ENCODE results near the gene SLC7A14.

The SLC7A14 gene

DNA sequence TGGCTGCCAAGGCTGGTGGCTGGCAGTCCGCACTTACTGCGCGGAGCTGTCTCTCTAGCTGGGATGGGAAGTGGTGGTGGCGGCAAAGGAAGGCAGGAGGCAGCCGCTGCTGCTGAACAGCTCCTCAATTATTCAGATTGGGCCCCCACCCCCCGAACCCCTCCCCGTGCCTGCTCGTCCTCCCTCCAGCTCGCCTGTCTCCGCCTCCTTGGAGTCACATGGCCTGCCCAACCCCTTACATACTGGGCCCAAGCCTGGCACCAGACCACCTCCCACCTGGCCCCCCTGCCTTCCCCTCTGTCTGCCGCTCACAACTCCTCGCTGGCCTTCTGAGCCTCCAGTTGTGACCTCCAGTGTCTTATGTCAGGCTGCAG is at the start of gene SLC7A14:
Gene SLC7A14 (minus strand): TSS at position 139 of the 374 bp plus-strand sequence. CDS start 59,139 bp downstream, outside the sequence.
- no peak for DNase-seq (ENCODE audit: low spot score)

DNA sequence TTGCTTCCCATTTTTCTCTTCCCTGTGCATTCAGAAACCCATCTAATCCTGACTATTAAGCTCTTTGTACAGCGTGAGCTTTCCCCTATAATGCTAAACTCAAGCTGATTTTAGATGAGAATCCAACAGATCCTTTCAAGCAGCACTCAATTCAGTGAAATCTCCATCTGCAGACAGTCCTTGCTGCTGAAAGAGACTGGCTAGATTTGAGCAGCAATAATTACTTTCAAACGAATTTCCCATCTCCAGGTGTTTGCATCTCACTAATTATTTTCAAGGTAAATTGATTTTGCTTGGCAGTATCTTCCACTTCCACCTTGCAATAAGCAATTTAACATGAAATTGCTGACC is 49.5 kb upstream of the SLC7A14 start:
- no peak for DNase-seq (ENCODE audit: low spot score)

DNA sequence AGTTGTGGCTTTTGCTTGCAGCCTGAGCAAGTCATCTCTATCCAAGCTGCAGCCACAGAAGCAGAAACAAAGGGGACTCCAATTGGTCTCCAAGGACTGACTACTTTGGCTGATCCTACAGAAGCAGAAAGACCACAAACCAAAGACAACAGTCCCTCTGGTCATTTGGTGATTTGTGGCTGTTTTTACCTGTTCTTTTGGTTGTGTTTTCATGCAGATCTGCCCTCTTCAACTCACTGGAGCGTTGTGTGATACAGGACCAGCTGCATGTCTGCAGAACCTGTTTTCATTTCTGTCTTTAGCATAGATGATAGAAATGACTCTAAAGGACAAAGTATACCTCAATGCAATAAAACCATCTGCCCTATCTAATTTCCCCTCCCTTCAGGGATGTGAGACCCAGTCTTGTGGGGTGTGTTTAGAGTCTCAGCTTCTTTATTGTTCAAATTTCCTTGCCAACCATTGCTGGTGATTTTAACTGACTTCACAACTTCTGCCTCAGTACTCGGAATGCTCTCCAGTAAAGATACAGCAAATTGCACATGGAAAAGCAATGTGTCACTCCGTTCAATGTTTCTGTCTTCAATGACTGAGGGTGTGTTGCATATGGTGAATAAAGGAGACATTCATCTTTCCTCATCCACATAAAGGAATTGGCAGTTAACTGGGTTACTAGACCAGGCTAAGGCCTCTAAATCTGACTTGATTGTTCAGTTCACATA is 48.9 kb upstream of the SLC7A14 start:
- DNase-seq (ENCODE audit: low spot score): no peak

DNA sequence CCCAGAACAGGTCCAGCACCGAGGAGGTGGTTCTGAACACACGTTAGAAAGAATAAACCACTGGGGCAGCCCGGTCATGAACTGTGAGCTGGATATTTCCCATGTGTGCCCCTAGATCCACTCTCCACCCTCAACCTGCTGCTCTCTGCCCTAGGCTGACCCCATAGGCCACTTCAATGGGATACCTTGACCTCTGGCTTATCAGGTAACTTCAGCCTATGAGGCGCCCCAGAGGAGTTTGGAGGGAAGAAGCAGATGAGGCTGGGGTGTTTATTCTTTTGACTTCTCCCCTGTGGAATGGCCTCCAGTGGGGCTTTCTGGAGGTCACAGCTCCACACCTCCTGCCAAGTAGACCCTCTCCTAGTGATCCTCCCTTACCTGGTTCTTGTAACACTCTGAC is 47.7 kb upstream of the SLC7A14 start:
- no peak for DNase-seq (ENCODE audit: low spot score)

DNA sequence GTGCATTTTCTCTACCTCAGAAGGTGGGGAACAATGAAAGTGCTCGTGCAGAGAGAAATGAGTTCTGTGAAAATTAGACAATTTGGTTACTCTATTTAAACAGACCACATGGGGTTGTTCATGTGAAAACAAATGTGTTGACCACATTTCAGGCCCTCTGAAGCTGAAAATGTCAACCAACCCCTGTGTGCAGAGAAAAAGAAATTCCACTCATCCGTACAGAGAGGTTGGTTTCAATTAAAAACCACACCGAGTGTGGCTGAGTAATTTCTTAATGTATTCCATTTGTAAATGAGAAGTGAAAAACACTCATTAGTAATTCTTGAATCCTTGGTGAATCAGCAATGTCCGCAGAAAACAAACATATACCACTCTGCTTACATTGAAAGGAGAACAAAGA is 46.9 kb upstream of the SLC7A14 start:
- DNase-seq (ENCODE audit: low spot score): no peak

DNA sequence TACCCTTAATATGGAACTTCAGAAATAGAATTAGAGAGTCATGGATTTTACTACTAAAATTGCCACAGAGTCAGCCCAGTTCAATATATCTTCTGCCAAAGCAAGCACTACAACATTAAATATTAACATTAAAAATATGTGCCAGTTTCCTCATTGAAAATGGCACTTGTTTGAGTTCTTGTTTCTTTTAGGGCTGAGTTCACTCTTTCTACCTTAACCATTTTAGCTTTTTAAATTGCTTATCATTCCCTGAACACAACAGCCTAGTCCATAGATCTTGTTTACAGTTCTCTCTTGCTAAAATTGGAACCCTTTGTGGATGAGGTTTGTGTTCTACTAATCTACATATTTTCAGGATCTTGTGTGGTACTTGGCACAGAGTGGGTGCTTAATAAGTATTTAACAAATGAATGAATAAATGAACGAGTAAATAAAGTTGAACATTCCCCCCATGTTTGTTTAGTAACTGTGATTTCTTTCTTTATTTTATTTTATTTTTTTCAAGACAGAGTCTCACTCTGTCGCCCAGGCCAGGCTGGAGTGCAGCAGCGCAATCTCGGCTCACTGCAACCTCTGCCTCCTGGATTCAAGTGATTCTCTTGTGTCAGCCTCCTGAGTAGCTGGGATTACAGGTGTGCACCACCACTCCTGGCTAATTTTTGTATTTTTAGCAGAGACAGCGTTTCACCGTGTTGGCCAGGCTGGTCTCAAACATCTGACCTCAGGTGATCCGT is 46.0 kb upstream of the SLC7A14 start:
- no peak for DNase-seq (ENCODE audit: low spot score)

DNA sequence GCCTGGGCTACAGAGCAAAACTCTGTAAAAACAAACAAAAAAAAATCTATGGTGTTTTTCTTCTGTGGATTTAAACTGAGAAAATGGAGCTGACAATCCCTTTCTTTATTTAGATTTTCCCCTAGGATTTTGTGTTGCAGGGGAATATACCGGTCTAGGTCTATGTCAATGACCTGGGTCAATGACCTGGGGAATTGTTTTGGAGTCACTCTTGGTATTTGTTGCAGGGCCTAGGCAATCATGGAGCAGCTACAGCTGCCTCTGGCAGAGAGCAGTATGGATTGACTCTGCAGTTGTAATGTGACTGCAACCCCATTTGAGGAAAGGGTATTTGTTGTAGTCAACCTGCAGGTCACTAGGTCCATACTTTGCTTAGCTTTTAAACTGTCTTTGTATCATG is 37.6 kb upstream of the SLC7A14 start:
- no peak for DNase-seq (ENCODE audit: low spot score)

DNA sequence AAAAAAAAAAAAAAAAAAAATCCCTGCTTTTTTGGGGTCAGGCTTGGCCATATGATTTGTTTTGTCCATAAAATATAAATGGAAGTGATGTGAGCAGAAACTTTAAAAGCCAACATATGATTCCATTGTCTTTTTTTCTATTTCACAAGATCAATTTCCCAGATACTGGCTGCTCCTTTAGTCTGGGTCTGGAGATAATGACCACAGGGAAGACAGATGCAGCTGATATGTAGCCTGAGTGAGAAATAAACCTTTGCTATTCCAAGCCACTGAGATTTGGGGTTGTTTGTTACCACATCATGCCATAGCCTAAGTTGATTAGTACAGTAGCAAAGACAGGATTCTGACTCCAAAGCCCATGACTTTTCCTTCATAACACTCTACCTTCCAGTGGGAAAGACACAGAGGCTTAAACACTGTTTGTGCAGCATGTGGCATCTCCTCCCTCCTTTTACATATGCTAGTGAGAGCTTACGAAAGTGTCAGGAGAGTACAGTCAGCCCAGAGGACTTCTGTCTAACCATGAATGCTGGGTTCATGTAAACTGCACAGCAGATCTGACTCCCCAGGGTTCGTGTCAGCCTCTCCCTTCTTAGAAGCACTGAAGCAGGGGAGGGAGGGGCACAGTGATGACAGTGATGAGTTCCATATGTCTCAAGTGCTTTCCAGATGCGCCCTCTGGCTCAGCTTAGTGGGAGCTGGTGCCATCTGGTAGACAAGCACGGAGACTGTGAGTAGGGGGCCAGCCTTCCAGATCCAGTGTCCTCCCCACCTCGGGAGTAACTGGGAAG is 36.7 kb upstream of the SLC7A14 start:
- DNase-seq (ENCODE audit: low spot score): no peak

DNA sequence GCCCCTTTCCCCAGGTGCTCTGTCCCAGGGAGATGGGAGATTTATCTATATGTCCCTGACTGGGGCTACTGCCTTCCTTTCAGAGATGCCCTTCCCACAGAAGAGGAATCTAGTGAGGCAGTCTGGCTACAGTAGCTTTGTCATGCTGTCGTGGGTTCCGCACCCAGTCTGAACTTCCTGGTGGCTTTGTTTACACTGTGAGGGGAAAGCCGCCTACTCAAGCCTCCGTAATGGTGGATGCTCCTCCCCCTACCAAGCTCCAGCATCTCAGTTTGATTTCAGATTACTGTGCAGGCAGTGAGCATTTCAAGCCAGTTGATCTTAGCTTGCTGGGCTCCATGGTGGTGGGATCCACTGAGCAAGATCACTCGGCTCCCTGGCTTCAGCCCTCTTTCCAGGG is 35.4 kb upstream of the SLC7A14 start:
- DNase-seq (ENCODE audit: low spot score): no peak

DNA sequence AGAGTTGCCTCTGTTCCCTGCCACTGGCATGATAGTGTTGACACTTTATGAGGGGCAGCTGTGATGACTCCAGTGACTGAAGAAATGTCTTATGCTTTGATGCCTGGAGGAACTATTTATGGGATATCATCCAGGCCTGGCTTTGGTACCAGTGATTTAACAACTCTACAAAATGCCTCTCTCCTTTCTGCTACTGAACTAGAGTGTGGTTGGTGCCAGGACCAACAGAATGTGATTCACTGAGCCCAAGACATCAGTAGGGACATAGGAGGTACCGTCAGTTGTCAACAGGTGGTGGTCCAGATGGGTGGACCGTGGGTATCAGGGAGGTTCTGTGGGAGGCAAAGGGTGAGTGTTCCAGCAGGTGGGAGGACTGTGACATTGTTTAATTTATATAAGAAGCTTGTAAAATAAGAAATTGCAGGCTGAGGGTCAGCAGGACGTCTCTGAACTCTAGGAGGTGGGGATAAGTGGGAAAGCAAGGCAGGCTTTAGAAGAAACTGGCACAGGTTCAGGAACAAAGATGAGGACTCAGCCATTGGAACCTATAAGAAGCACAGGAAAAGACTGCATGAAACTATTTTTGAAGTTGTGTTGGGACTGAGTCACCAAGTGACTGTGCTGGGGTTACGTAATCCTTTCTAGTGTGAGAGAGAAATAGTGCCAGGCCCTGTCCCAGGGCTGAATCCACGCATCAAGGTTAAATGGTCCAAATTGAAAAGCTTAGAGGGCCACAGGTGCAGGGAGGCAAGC is 28.5 kb upstream of the SLC7A14 start:
- no peak for DNase-seq (ENCODE audit: low spot score)

DNA sequence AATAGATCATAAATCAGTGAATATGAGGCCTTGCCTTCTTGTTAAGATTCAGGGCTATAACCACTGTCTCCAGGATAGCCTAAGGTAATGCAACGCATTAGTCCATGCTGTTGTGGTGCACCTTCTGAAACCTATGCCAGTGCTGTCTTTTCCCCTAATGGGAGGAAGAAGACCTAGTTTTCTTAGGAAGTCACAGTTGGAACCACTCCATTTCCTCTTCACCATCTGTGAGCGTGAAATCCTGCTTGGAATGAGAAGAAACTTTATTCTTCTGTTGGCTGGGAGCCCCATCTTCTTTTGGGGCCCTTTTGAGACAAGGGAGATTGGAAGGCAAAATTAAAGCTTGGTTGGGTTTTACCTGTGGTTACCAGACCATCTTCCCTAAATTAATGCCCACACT is 25.9 kb upstream of the SLC7A14 start:
- no peak for DNase-seq (ENCODE audit: low spot score)

DNA sequence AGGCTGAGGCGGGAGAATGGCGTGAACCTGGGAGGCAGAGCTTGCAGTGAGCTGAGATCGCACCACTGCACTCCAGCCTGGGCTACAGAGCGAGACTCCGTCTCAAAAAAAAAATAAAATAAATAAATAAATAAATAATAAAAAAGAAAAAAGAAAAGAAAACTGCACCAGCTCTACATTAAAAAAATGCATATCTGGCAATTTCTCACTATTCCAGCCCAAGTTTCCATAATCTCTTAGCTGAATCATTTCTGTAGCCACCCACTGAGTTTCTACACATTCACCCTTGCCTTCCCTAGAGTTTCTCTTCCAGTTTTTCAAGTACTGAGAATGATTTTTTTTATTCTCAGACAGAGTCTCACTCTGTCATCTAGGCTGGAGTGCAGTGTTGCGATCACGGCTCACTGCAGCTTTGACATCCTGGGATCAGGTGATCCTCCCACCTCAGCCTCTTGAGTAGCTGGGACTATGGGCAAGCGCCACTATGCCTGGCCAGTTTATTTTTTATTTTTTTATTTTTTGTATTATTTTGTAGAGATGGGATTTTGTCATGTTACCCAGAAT is 24.5 kb upstream of the SLC7A14 start:
- no peak for DNase-seq (ENCODE audit: low spot score)

DNA sequence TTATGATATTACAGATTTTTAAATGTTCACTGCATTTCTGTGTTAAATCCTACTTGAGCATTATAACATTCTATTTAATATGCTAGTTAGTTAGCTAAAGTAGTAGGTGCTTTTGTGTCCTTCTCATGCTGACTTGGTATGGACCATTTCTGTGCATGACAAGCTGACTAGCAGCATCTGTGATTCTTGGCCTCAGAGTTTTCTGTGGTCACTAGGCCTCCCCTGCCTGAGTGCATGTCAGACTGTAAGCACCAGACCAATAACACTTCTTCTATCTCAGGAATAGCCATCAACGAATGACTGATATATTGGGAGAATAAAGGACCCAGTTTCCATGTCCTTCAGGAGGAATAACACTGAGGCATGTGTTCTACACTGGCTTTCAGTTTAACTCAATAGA is 22.6 kb upstream of the SLC7A14 start:
- DNase-seq (ENCODE audit: low spot score): no peak

DNA sequence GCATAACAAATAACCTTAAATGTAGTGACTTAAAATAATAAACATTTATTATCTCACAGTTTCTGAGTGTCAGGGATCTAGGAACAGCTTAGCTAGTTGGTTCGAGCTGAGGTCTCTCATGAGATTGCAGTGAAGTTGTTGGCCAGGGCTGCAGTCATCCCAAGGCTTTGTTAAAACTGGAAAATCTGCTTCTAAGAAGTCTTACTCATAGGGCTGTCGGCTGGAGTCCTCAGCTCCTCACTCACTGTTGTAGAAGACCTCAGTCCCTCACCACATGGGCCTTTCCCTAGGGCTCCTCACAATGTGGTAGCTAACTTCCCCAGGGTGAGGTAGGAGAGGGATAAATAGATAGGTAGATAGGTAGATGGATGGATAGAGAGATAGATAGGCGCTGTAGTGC is 20.8 kb upstream of the SLC7A14 start:
- no peak for DNase-seq (ENCODE audit: low spot score)

DNA sequence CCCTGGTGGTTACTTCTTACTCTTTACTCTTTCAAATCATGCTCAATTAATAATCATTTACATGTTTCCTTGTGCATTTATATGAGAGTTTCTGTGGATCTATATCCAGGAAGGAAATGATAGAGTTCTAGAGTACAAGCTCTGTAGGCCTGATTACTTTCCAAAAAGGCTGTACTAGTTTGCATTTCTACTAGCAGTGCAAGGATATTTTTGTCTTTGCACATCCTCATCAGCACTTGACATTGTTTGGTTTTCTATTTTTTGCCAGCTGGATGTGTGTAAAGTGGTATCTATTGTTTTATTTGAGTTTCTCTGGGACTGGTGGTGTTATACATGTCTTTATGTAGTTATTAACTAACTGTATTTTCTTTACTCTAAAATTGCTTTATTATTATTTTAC is 19.6 kb upstream of the SLC7A14 start:
- no peak for DNase-seq (ENCODE audit: low spot score)

DNA sequence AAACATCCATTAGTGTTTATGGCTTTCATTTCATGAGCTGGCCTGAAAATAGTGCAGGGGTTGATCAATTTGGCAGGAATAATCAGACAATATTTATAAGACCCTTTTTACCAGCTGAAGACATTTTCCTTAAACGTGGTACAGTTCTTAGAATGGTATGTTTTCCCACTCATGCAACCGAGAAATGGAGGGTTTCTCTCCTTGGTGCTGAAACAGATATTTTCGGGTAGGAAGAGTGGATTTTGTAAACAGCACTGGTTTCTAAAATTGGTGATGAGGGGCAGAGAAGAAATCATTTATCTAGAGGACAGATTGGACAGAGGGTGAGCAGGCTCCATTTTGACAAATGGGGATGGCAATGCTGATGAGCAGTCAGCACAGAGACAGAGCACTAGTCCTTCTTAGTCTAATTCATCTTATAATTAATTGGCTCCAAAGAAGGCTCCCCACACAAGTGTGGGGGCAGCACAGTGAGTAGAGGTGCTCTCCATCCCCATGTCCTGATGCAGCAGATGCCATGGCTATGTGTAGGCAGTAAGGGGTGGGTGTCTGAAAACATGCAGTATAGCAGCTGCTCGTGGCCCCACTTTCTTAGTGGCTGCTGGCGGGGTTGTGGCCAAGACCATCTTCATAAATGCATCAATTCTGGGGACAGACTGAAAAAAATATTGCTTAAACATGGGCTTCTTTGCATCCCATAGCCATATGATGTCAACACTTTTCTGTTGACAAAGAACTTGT is 18.1 kb upstream of the SLC7A14 start:
- no peak for DNase-seq (ENCODE audit: low spot score)

DNA sequence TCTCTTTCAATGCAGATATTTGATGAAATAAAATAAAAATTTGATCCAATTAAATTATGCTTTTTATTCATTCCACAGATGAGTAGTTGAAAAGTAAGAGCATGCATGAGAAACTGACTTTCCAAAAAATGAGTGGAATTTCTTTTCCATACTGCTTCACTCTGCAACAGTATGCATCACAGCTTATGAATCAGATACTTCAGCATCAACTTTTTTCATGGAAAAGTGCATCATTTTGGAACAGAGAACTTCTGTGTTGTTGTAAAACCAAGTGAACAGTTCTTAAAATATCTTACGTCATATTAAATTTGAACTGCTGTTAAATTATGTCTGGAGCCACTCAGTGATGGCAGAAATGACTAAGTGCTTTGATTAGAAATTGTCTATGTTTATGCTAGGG is 16.7 kb upstream of the SLC7A14 start:
- no peak for DNase-seq (ENCODE audit: low spot score)

DNA sequence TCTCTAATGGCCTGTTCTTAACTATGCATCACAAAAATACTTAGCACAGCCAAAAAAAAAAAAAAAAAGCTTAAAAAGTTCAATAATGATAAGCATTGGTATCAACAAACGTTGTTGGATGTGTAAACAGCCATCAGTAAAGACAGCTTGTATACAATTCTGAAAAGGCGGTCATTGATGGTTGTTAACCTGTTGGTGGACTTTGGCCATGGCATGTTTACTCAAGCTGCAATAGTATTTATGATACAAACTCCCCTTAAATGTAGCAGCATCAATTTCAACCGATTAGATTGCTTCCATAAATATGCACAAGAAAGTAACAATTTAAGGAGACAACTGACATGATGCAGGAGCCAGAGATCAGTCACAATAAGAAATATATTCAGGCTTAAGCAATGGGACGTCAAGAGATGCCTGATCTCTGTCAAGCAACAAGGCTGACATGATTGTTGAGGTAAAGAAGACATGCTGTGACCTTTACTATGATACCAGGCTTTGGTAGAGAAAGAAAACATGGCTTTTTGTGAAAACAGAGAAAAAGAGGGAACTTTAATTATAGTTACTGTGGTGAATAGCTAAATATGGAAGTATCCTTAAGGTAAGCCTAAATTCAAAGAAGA is 14.2 kb upstream of the SLC7A14 start:
- no peak for DNase-seq (ENCODE audit: low spot score)

DNA sequence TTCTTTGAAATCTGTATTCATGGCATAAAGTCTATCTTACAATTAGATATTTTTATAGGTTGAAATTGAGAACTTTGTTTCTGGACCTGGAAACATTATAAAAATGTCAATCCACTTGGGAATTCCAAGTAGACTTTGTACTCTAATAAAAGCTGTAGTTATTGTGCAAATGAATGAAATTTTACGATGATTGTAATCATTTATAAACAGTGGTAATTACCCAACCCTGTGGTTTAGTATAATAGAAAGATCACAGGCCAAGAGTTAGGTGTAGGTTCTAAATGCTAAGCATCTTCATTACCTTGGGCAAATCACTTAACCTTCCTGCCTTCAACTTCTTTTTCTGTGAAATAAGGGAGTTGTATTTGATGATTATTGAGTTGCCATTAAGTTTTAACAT is 13.2 kb upstream of the SLC7A14 start:
- no peak for DNase-seq (ENCODE audit: low spot score)

DNA sequence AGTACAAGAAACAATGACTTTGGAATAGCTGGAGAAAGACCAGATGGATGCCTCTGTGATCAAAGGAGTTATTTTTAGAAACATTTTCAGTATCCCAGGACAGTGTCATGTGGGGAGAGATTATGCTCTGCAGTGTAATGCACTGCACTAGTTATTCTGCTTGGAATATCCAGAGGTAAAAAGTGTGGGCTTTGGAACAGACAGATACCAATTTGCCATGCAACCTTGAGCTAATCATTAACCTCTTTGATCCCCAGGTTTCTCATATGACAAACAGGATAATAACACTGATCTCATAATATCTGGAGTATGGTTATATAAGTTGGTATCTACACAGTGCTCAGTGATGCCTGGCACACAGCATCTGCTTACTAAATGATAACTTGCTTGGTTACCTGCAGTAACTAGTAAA is 12.2 kb upstream of the SLC7A14 start:
- DNase-seq (ENCODE audit: low spot score): no peak

DNA sequence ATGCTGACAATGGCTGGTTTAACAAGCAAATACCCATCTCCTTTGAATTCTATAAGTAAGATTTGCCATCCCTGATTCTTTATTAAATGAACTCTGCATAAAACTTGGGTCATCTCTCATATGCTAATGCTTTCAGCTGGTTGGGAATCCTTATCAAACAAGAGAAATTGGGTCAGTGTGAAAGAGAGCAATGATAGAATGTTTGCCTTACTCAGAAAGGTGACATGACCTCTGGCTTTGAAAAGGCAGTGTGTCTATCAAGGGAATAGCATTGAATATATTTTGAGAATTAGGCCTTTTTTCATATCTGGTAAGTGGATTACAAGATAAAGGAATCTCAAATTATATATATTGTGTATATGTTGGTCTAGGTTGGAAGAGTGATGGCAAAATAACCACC is 8.7 kb upstream of the SLC7A14 start:
- no peak for DNase-seq (ENCODE audit: low spot score)
